Gastroesophageal sphincter (tissue), 4 donors: ENCODE measurements around the gene RGS9. TPM values are rescaled to one million over a fixed set of nuclear protein-coding genes. Genes with fewer than 3 reads are reported as not detected.
A peak's percentile ranks its signal among the peaks of the same experiment; 100 is the strongest.

Experiments used
- ATAC-seq: fragments of 150-250 bp; one replicate; pipeline ENCODE4 v1.9.1; 2016; ENCODE audit warnings: mild to moderate bottlenecking, moderate library complexity
- H3K27ac ChIP-seq, 4 donors: fragments of 200-600 bp; sonication (generic) in 3 of 4; 1 replicate in 3 of 4; 2 replicates in 1 of 4; pipeline ENCODE4 v1.5.1; 2016 to 2019
- H3K27me3 ChIP-seq: fragments of 200-600 bp; sonication (generic); one replicate; pipeline ENCODE4 v1.5.1; 2019
- H3K36me3 ChIP-seq, 2 donors: fragments of 200-600 bp; sonication (generic); one replicate each; pipeline ENCODE4 v1.5.1; 2019; ENCODE audit warnings: control low read depth in 1 of 2
- H3K4me1 ChIP-seq, 3 donors: fragments of 200-600 bp; sonication (generic); 1 replicate in 2 of 3; 2 replicates in 1 of 3; pipeline ENCODE4 v1.5.1; 2016 to 2019; ENCODE audit warnings: control low read depth in 2 of 3
- H3K4me3 ChIP-seq, 2 donors: fragments of 200-600 bp; sonication (generic); one replicate each; pipeline ENCODE4 v1.5.1; 2019; ENCODE audit warnings: mild to moderate bottlenecking in 1 of 2, moderate library complexity in 1 of 2
- H3K9me3 ChIP-seq, 3 donors: fragments of 200-600 bp; sonication (generic); one replicate each; pipeline ENCODE4 v1.5.1; 2017 to 2019; ENCODE audit warnings: control low read depth in 2 of 3
- CTCF ChIP-seq, 4 experiments: fragments of 200-600 bp in 2 of 4; fragments of 450-650 bp in 2 of 4; sonication (generic) in 1 of 4; IDR thresholded peaks; one replicate each; pipeline ENCODE4 v1.5.1; 2017 to 2019; ENCODE audit warnings: antibody characterized with exemption in 4 of 4, mild to moderate bottlenecking in 2 of 4, moderate library complexity in 2 of 4
- EP300 ChIP-seq: sonication (generic); formaldehyde crosslinking; IDR thresholded peaks from one replicate; pipeline ENCODE4 v1.6.1; 2017; ENCODE audit warnings: antibody characterized with exemption, mild to moderate bottlenecking
- POLR2A ChIP-seq, 2 donors: fragments of 450-650 bp; IDR thresholded peaks; one replicate each; pipeline ENCODE4 v1.6.1; 2017; ENCODE audit warnings: antibody characterized with exemption in 2 of 2, mild to moderate bottlenecking in 2 of 2, moderate library complexity in 1 of 2
- POLR2AphosphoS5 ChIP-seq: sonication (generic); formaldehyde crosslinking; IDR thresholded peaks from one replicate; pipeline ENCODE4 v1.6.1; 2017; ENCODE audit warnings: antibody characterized with exemption
- WGBS, 2 donors: methylation state at CpG; one replicate each; pipeline ENCODE4 v1.1.5; 2018; ENCODE audit warnings: low coverage in 1 of 2; 5-methylcytosine and 5-hydroxymethylcytosine counted together
- total RNA-seq, 4 donors: library from RNA; depleted of rRNA; stranded (reverse); fragments of >200 nt; gene quantifications; one replicate each; pipeline ENCODE4 v1.1.0, GENCODE V29; 2016

Gene RGS9
- total RNA-seq, 4 donors from 2014 or later: 17.4 to 43.9 (median 40.8) TPM

- peak overlapping the region in 2 of 4 donors; percentile 72 to 73 for H3K27ac ChIP-seq
Measured at GRCh38 chr17:65181237-65182061, 44.3 kb downstream of the RGS9 start.

GRCh38 chr17:65182233-65182632, 45.1 kb downstream of the RGS9 start:
- Histone ChIP-seq H3K36me3 (peaks cover 0 to 5% of the 10 kb centered on the region in 2 donors), H3K9me3 (no peaks in the 10 kb centered on the region), H3K27me3 (no peaks in the 10 kb centered on the region), H3K4me1 (peaks cover 0 to 31% (median 11%) of the 10 kb centered on the region in 3 donors), H3K27ac (peak overlapping the region in 3 of 4 donors; percentile 70 to 73 (median 72)), H3K4me3 (no peak overlapping the region)
- TF ChIP-seq POLR2AphosphoS5: no peak
- no peak for TF ChIP-seq POLR2A (IDR thresholded peaks at IDR 0.05)
- no peak for TF ChIP-seq EP300
- no peak for TF ChIP-seq CTCF (IDR thresholded peaks at IDR 0.05)
- WGBS, 2 donors: 51% methylated on average over 2 of the region's 9 CpGs; no CpG with 5 or more reads in 1 of the 2 donors
- no peak for ATAC-seq

More at GRCh38 chr17:65181237-65182061, 44.3 kb downstream of the RGS9 start:
- no peak for ATAC-seq
- Histone ChIP-seq H3K9me3 (no peaks in the 10 kb centered on the region), H3K4me1 (peaks cover 0 to 31% (median 11%) of the 10 kb centered on the region in 3 donors), H3K4me3 (no peak overlapping the region), H3K27me3 (no peaks in the 10 kb centered on the region), H3K36me3 (peaks cover 0 to 5% of the 10 kb centered on the region in 2 donors)
- 69 to 85% methylated on average over 4 to 9 of the region's 9 CpGs for WGBS, 2 donors
- TF ChIP-seq POLR2A (IDR thresholded peaks at IDR 0.05): no peak
- TF ChIP-seq POLR2AphosphoS5: no peak
- no peak for TF ChIP-seq CTCF (IDR thresholded peaks at IDR 0.05)
- no peak for TF ChIP-seq EP300

GRCh38 chr17:65183736-65184135, 46.6 kb downstream of the RGS9 start:
- no peaks in the 10 kb centered on the region for H3K36me3 ChIP-seq
- no peaks in the 10 kb centered on the region for H3K27me3 ChIP-seq
- H3K27ac ChIP-seq: peak overlapping the region in 3 of 4 donors; percentile 70 to 73 (median 72)
- H3K4me1 ChIP-seq: peaks cover 0 to 31% (median 11%) of the 10 kb centered on the region in 3 donors
- TF ChIP-seq POLR2AphosphoS5 (peak; percentile 44), CTCF (IDR thresholded peaks at IDR 0.05) (no peak), POLR2A (IDR thresholded peaks at IDR 0.05) (no peak), EP300 (no peak)
- peak; percentile 71 for ATAC-seq
- no peaks in the 10 kb centered on the region for H3K9me3 ChIP-seq
- H3K4me3 ChIP-seq: no peak overlapping the region
- 2 to 3% methylated on average over 3 to 4 of the region's 6 CpGs for WGBS, 2 donors

- 69 to 72% methylated on average over 5 of the region's 5 CpGs for WGBS, 2 donors
- no peak for TF ChIP-seq POLR2A (IDR thresholded peaks at IDR 0.05)
- no peak for TF ChIP-seq POLR2AphosphoS5
- TF ChIP-seq EP300: no peak
- TF ChIP-seq CTCF (IDR thresholded peaks at IDR 0.05): no peak
- Histone ChIP-seq H3K4me1 (peaks cover 0 to 25% (median 11%) of the 10 kb centered on the region in 3 donors), H3K27me3 (no peaks in the 10 kb centered on the region), H3K9me3 (no peaks in the 10 kb centered on the region), H3K27ac (peak overlapping the region in 3 of 4 donors; percentile 61 to 73 (median 70)), H3K36me3 (peaks cover 0 to 2% of the 10 kb centered on the region in 2 donors), H3K4me3 (no peak overlapping the region)
- ATAC-seq: no peak
Measured at GRCh38 chr17:65184235-65184959, 47.2 kb downstream of the RGS9 start.
